Esophagus muscularis mucosa (tissue), 4 donors: ENCODE data around the gene ZFAND4. TPM values are rescaled to one million over a fixed set of nuclear protein-coding genes. Genes with fewer than 3 reads are reported as not detected.

Experiments
- DNase-seq: peaks from one replicate; pipeline ENCODE4 v3.0.0-alpha.2; 2017; ENCODE audit errors: extremely low spot score
- H3K27ac ChIP-seq, 4 donors: fragments of 200-600 bp; sonication (generic); replicated peaks in 1 of 4; 1 replicate in 3 of 4; 2 replicates in 1 of 4; pipeline ENCODE4 v1.5.1; 2016 to 2019; ENCODE audit warnings: mild to moderate bottlenecking in 1 of 4
- H3K27me3 ChIP-seq, 4 donors: fragments of 200-600 bp; sonication (generic); one replicate each; pipeline versions ENCODE4 v1.5.1 to v1.6.0; 2016 to 2019
- H3K36me3 ChIP-seq, 4 donors: fragments of 200-600 bp; sonication (generic); one replicate each; pipeline ENCODE4 v1.5.1; 2016 to 2019
- H3K4me1 ChIP-seq, 4 donors: fragments of 200-600 bp; sonication (generic); one replicate each; pipeline ENCODE4 v1.5.1; 2016 to 2019
- H3K4me3 ChIP-seq, 4 donors: fragments of 200-600 bp; sonication (generic); 1 replicate in 2 of 4; 2 replicates in 2 of 4; pipeline ENCODE4 v1.5.1; 2016 to 2019; ENCODE audit warnings: mild to moderate bottlenecking in 4 of 4, moderate library complexity in 1 of 4
- H3K9me3 ChIP-seq, 4 donors: fragments of 200-600 bp; sonication (generic); 1 replicate in 3 of 4; 2 replicates in 1 of 4; pipeline ENCODE4 v1.5.1; 2016 to 2019
- CTCF ChIP-seq, 3 experiments: fragments of 200-600 bp in 2 of 3; fragments of 450-650 bp in 1 of 3; sonication (generic) in 2 of 3; IDR thresholded peaks; one replicate each; pipeline ENCODE4 v1.5.1; 2017 to 2019; ENCODE audit warnings: antibody characterized with exemption in 3 of 3, mild to moderate bottlenecking in 2 of 3, moderate library complexity in 1 of 3
- EP300 ChIP-seq: sonication (generic); formaldehyde crosslinking; IDR thresholded peaks from one replicate; pipeline ENCODE4 v1.6.1; 2017; ENCODE audit warnings: antibody characterized with exemption
- POLR2A ChIP-seq: fragments of 450-650 bp; IDR thresholded peaks from one replicate; pipeline ENCODE4 v1.6.1; 2017; ENCODE audit warnings: antibody characterized with exemption, moderate library complexity, mild to moderate bottlenecking, low read depth
- POLR2AphosphoS5 ChIP-seq, 2 donors: sonication (generic); formaldehyde crosslinking; IDR thresholded peaks; one replicate each; pipeline ENCODE4 v1.6.1; 2017; ENCODE audit warnings: antibody characterized with exemption in 2 of 2
- WGBS: methylation state at CpG from one replicate; pipeline ENCODE4 v1.1.5; 2018; 5-methylcytosine and 5-hydroxymethylcytosine counted together
- intact Hi-C: fragments of 100-400 bp; cut with DNase I; formaldehyde crosslinking; loops from one replicate; pipeline ENCODE4 v1.15.1; 2023
- total RNA-seq, 4 donors: library from RNA; depleted of rRNA; stranded (reverse); fragments of >200 nt; gene quantifications; one replicate each; pipeline versions ENCODE4 v1.1.0 to v1.2.1, GENCODE V29; 2016

The ZFAND4 gene
- total RNA-seq, 4 donors from 2014 or later: 12.9 to 18.7 (median 16.7) TPM

- TF ChIP-seq POLR2AphosphoS5 (IDR thresholded peaks at IDR 0.05): no peak
- no peak for TF ChIP-seq POLR2A
- no peak for TF ChIP-seq EP300
- no peak for TF ChIP-seq CTCF (IDR thresholded peaks at IDR 0.05)
- WGBS: 88% methylated on average over 2 of the region's 2 CpGs
- DNase-seq: no peak
- H3K9me3 ChIP-seq: no peaks in the 10 kb centered on the region
- H3K27me3 ChIP-seq: no peaks in the 10 kb centered on the region
- peaks cover 0 to under 1% (median 0%) of the 10 kb centered on the region in 4 donors for H3K4me1 ChIP-seq
- peaks cover 16 to 36% (median 24%) of the 10 kb centered on the region in 4 donors for H3K36me3 ChIP-seq
- H3K4me3 ChIP-seq: no peak overlapping the region
- intact Hi-C loops: no loop called here
- H3K27ac ChIP-seq: no peak overlapping the region
Measured at GRCh38 chr10:45649296-45649695, 23.3 kb downstream of the ZFAND4 start.

GRCh38 chr10:45647118-45647517, 25.5 kb downstream of the ZFAND4 start:
- no peak for DNase-seq
- intact Hi-C loops: no loop called here
- no peaks in the 10 kb centered on the region for H3K27me3 ChIP-seq
- H3K9me3 ChIP-seq: no peaks in the 10 kb centered on the region
- WGBS: 92% methylated on average over 2 of the region's 2 CpGs
- H3K27ac ChIP-seq: no peak overlapping the region
- peaks cover 16 to 36% (median 24%) of the 10 kb centered on the region in 4 donors for H3K36me3 ChIP-seq
- H3K4me3 ChIP-seq: no peak overlapping the region
- H3K4me1 ChIP-seq: no peaks in the 10 kb centered on the region
- TF ChIP-seq EP300 (no peak), CTCF (IDR thresholded peaks at IDR 0.05) (no peak), POLR2AphosphoS5 (IDR thresholded peaks at IDR 0.05) (no peak), POLR2A (no peak)

- TF ChIP-seq EP300 (no peak), POLR2AphosphoS5 (IDR thresholded peaks at IDR 0.05) (no peak), CTCF (IDR thresholded peaks at IDR 0.05) (no peak), POLR2A (no peak)
- Histone ChIP-seq H3K27ac (no peak overlapping the region), H3K9me3 (no peaks in the 10 kb centered on the region), H3K4me3 (no peak overlapping the region), H3K4me1 (no peaks in the 10 kb centered on the region), H3K36me3 (peaks cover 16 to 40% (median 24%) of the 10 kb centered on the region in 4 donors), H3K27me3 (no peaks in the 10 kb centered on the region)
- intact Hi-C loops: no loop called here
- 78% methylated on average over 4 of the region's 4 CpGs for WGBS
- DNase-seq: no peak
Measured at GRCh38 chr10:45646384-45647050, 26.1 kb downstream of the ZFAND4 start.

GRCh38 chr10:45644527-45644926, 28.0 kb downstream of the ZFAND4 start:
- Histone ChIP-seq H3K27ac (no peak overlapping the region), H3K4me3 (no peak overlapping the region), H3K27me3 (no peaks in the 10 kb centered on the region), H3K4me1 (no peaks in the 10 kb centered on the region), H3K36me3 (peaks cover 17 to 48% (median 21%) of the 10 kb centered on the region in 4 donors), H3K9me3 (no peaks in the 10 kb centered on the region)
- TF ChIP-seq POLR2A (no peak), CTCF (IDR thresholded peaks at IDR 0.05) (no peak), POLR2AphosphoS5 (IDR thresholded peaks at IDR 0.05) (no peak), EP300 (no peak)
- DNase-seq: no peak
- intact Hi-C loops: no loop called here
- WGBS: 94% methylated on average over 1 of the region's 1 CpG

GRCh38 chr10:45640941-45641340, 31.6 kb downstream of the ZFAND4 start:
- no peak for TF ChIP-seq POLR2A
- no peak for TF ChIP-seq POLR2AphosphoS5 (IDR thresholded peaks at IDR 0.05)
- no peak for TF ChIP-seq EP300
- TF ChIP-seq CTCF (IDR thresholded peaks at IDR 0.05): no peak
- no peak overlapping the region for H3K27ac ChIP-seq
- H3K9me3 ChIP-seq: no peaks in the 10 kb centered on the region
- intact Hi-C loops: no loop called here
- DNase-seq: no peak
- no peaks in the 10 kb centered on the region for H3K27me3 ChIP-seq
- no peaks in the 10 kb centered on the region for H3K4me1 ChIP-seq
- WGBS: 92% methylated on average over 4 of the region's 4 CpGs
- H3K4me3 ChIP-seq: no peak overlapping the region
- peaks cover 2 to 44% (median 7%) of the 10 kb centered on the region in 4 donors for H3K36me3 ChIP-seq
